ENCODE measurements around the gene DACT3.

Gene DACT3

DNA sequence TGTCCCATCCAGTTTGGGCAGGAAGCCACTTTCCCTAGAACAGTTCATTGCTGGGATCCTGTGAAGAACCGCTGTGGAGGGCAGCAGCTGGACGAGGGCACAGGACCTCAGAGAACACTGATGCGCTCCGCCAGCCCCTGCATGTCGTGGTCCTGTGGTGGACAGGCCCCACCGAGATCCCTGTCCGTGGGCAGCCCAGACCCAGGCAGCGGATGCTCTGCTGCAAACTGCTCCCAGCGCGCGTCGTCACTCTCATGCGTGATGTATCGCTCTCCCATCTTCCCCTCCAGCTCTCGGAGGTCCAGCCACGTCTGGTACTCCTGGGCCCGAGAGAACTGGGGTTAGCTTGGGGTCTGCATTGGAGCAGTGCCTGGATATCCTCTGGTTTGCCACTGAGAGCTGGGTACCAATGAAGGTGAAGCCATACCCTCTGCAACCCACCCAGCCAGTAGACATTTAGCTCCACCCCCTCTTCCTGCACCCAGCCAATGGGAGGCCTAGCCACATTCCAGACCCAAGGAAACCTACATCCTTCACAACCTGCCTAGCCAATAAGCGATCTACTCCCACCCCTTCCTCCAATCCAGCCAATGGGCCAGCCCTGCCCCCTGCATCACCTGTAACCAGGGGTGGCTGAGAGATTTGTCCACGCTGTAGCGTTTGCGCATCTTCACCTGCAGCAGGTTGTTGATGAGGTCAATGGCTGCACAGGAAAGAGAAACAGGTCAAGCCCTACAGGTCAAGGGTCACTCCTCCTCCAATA is 13.6 kb upstream of the DACT3 start:
- Histone ChIP-seq H3K4me1 (ENCODE audit: low read length) (no peaks in the 10 kb centered on the region), H3K36me3 (replicated peaks; ENCODE audit: low read depth, low read length) (peaks cover 55% of the 10 kb centered on the region), H4K20me1 (ENCODE audit: insufficient read depth, low read length) (peaks cover 5% of the 10 kb centered on the region; the same call in 1 of the 2 replicates), H3K4me3 (ENCODE audit: low read length) (no peak overlapping the region), H2AFZ (ENCODE audit: low read depth, low read length) (no peak overlapping the region), H3K9me3 (ENCODE audit: insufficient read depth, low read length) (no peaks in the 10 kb centered on the region), H3K27me3 (ENCODE audit: low read depth, low read length) (no peaks in the 10 kb centered on the region), H3K4me2 (ENCODE audit: low read length) (no peak overlapping the region), H3K9ac (ENCODE audit: low read length) (no peak overlapping the region), H3K27ac (ENCODE audit: low read length) (no peak overlapping the region), H3K79me2 (ENCODE audit: low read length) (no peaks in the 10 kb centered on the region)
- TF ChIP-seq EZH2phosphoT487 (IDR thresholded peaks at IDR 0.05; ENCODE audit: low read depth), result no peak
- TF ChIP-seq, protein P1, sequence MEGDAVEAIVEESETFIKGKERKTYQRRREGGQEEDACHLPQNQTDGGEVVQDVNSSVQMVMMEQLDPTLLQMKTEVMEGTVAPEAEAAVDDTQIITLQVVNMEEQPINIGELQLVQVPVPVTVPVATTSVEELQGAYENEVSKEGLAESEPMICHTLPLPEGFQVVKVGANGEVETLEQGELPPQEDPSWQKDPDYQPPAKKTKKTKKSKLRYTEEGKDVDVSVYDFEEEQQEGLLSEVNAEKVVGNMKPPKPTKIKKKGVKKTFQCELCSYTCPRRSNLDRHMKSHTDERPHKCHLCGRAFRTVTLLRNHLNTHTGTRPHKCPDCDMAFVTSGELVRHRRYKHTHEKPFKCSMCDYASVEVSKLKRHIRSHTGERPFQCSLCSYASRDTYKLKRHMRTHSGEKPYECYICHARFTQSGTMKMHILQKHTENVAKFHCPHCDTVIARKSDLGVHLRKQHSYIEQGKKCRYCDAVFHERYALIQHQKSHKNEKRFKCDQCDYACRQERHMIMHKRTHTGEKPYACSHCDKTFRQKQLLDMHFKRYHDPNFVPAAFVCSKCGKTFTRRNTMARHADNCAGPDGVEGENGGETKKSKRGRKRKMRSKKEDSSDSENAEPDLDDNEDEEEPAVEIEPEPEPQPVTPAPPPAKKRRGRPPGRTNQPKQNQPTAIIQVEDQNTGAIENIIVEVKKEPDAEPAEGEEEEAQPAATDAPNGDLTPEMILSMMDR (IDR thresholded peaks at IDR 0.05; ENCODE audit: low read depth, low read length), result no peak

DNA sequence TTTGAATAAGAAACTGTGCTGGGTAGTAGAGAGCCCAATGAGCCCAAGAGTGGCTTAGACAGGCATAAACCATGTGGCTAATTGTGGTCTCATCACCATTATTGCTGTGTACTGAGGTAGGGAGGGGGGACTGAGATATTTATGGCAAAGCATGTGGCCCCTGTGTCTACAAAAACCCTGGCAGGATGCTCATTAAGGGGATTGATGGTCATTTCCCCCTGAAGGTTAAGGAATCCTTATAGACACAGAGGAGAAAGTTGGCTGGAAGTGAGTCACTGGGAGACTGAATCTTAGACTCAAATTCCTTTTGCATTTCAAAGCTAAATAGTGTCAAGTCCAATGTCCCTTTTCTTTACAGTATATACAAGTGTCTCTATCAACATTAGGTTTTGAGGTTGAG is 9.8 kb upstream of the DACT3 start:
- H3K9me3 ChIP-seq (ENCODE audit: insufficient read depth, low read length), result no peaks in the 10 kb centered on the region

DNA sequence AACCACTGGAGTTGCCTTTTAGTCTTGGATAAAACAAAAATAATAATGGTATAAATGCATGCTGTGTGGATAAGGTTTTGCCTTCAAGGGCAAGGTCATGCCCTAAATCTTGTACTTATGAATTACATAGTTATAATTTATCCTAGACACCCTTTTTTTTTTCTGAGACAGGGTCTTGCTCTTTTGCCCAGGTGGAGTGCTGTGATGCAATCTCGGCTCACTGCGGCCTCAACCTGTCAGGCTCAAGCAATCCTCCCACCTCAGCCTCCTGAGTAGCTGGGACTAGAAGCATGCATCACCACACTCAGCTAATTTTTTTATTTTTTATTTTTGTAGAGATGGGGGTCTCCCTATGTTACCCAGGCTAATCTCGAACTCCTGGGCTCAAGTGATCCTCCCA is 7.7 kb upstream of the DACT3 start:
- no peak overlapping the region for H3K9ac ChIP-seq (ENCODE audit: low read length)
- no peaks in the 10 kb centered on the region for H3K79me2 ChIP-seq (ENCODE audit: low read length)
- H3K4me2 ChIP-seq (ENCODE audit: low read length), result no peak overlapping the region
- peaks cover 24% of the 10 kb centered on the region for H3K36me3 ChIP-seq (replicated peaks; ENCODE audit: low read depth, low read length)
- no peak overlapping the region for H3K27ac ChIP-seq (ENCODE audit: low read length)
- no peak overlapping the region for H2AFZ ChIP-seq (ENCODE audit: low read depth, low read length)
- no peaks in the 10 kb centered on the region for H4K20me1 ChIP-seq (ENCODE audit: insufficient read depth, low read length)
- H3K9me3 ChIP-seq (ENCODE audit: insufficient read depth, low read length), result no peaks in the 10 kb centered on the region
- 0 out of 2 replicates have a peak, but pooled peaks cover 3% of the 10 kb centered on the region for H3K27me3 ChIP-seq (ENCODE audit: low read depth, low read length)
- no peak overlapping the region for H3K4me3 ChIP-seq (ENCODE audit: low read length)
- TF ChIP-seq, protein P1 (IDR thresholded peaks at IDR 0.05; ENCODE audit: low read depth, low read length), result no peak
- H3K4me1 ChIP-seq (ENCODE audit: low read length), result no peaks in the 10 kb centered on the region

More for the DNA sequence above, 9.8 kb upstream of the DACT3 start:
- Histone ChIP-seq H4K20me1 (ENCODE audit: insufficient read depth, low read length) (no peaks in the 10 kb centered on the region), H3K79me2 (ENCODE audit: low read length) (no peaks in the 10 kb centered on the region), H3K9ac (ENCODE audit: low read length) (no peak overlapping the region), H3K27me3 (ENCODE audit: low read depth, low read length) (no peaks in the 10 kb centered on the region), H3K4me1 (ENCODE audit: low read length) (no peaks in the 10 kb centered on the region), H2AFZ (ENCODE audit: low read depth, low read length) (no peak overlapping the region), H3K4me2 (ENCODE audit: low read length) (no peak overlapping the region), H3K27ac (ENCODE audit: low read length) (no peak overlapping the region), H3K36me3 (replicated peaks; ENCODE audit: low read depth, low read length) (peaks cover 41% of the 10 kb centered on the region), H3K4me3 (ENCODE audit: low read length) (no peak overlapping the region)
- TF ChIP-seq, protein P1 (IDR thresholded peaks at IDR 0.05; ENCODE audit: low read depth, low read length), result no peak
- TF ChIP-seq EZH2phosphoT487 (IDR thresholded peaks at IDR 0.05; ENCODE audit: low read depth), result no peak

DNA sequence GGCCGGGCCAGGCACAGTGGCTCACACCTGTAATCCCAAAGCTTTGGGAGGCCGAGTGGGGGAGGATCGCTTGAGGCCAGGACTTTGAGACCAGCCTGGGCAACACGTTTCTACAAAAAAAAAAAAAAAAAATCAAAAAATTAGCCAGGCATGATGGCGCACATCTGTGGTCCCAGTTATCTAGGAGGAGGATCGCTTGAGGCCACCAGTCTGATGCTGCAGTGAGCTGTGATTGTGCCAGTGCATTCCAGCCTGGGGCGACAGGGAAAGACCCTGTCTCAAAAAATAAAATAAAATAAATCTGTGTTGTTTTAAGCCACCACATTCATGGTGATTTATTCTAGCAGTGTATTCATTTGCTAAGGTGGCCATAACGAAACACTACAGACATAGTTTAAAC is 4.1 kb upstream of the DACT3 start:
- Histone ChIP-seq H3K9ac (ENCODE audit: low read length) (no peak overlapping the region), H4K20me1 (ENCODE audit: insufficient read depth, low read length) (no peaks in the 10 kb centered on the region), H3K36me3 (replicated peaks; ENCODE audit: low read depth, low read length) (no peaks in the 10 kb centered on the region), H3K4me1 (ENCODE audit: low read length) (peaks cover 11% of the 10 kb centered on the region), H3K79me2 (ENCODE audit: low read length) (no peaks in the 10 kb centered on the region), H3K4me3 (ENCODE audit: low read length) (no peak overlapping the region), H2AFZ (ENCODE audit: low read depth, low read length) (no peak overlapping the region), H3K9me3 (ENCODE audit: insufficient read depth, low read length) (no peaks in the 10 kb centered on the region), H3K27ac (ENCODE audit: low read length) (no peak overlapping the region), H3K4me2 (ENCODE audit: low read length) (no peak overlapping the region), H3K27me3 (ENCODE audit: low read depth, low read length) (peaks cover 7% of the 10 kb centered on the region)
- no peak for TF ChIP-seq EZH2phosphoT487 (IDR thresholded peaks at IDR 0.05; ENCODE audit: low read depth)
- TF ChIP-seq, protein P1 (IDR thresholded peaks at IDR 0.05; ENCODE audit: low read depth, low read length), result no peak
